Left ventricle myocardium inferior (tissue), 1 donor: ENCODE measurements around the gene SARNP. TPM values are rescaled to one million over a fixed set of nuclear protein-coding genes. Genes with fewer than 3 reads are reported as not detected.
A peak's percentile ranks its signal among the peaks of the same experiment; 100 is the strongest.

Source experiments
- DNase-seq: peaks from one replicate; pipeline ENCODE4 v3.0.0-alpha.2; 2020
- H3K27ac ChIP-seq: fragments of 200-600 bp; replicated peaks from 2 replicates; pipeline ENCODE4 v1.8.0; 2021
- H3K27me3 ChIP-seq: fragments of 200-600 bp; 2 replicates; pipeline ENCODE4 v1.8.0; 2021; ENCODE audit warnings: low read depth
- H3K36me3 ChIP-seq: fragments of 200-600 bp; 2 replicates; pipeline ENCODE4 v1.8.0; 2021
- H3K4me1 ChIP-seq: fragments of 200-600 bp; 2 replicates; pipeline ENCODE4 v1.8.0; 2021
- H3K4me3 ChIP-seq: fragments of 200-600 bp; 2 replicates; pipeline ENCODE4 v1.8.0; 2021; ENCODE audit warnings: mild to moderate bottlenecking, moderate library complexity
- H3K9me3 ChIP-seq: fragments of 200-600 bp; replicated peaks from 2 replicates; pipeline ENCODE4 v1.8.0; 2021
- intact Hi-C: fragments of 100-400 bp; cut with micrococcal nuclease; formaldehyde crosslinking; loops from one replicate; pipeline ENCODE4 v1.11.0; 2022
- total RNA-seq: library from RNA; stranded (reverse); fragmentation: NEBNext Ultra II Directional; extraction: Animal tissue kit (Norgen Biotek cat#: 25700); gene quantifications from one replicate; pipeline ENCODE4 v1.2.1, GENCODE V29; 2021
- TF ChIP-seq, protein P1 (sequence below): fragments of 200-600 bp; IDR thresholded peaks from 2 replicates; pipeline ENCODE4 v1.8.0; 2021; ENCODE audit warnings: antibody characterized with exemption, mild to moderate bottlenecking, borderline replicate concordance
- donor health status: DM: no; HTN: yes; CAD: no; lungs with severe emphysema.

Gene SARNP
- total RNA-seq, 1 donor from 2014 or later: 53.2 TPM

DNA sequence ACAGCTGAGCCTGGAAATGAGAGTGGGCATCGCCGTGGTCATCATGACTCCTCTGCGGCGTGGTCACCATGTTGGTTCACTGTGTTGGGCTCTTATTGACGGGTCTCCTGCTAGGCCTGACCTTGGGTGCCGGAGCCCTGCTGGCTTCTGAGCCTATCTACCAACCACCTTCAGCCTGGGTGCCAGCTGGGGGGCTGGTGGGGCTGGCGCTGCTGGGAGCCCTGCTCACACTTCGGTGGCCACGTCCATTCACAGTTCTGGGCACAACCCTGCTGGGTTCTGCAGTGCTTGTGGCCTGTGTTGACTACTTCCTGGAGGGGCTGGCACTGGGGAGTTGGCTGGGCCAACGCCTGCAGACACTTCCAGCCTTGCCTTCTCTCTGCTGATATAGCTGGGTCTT lies 15.5 kb upstream of the SARNP start:
- TF ChIP-seq, protein P1, sequence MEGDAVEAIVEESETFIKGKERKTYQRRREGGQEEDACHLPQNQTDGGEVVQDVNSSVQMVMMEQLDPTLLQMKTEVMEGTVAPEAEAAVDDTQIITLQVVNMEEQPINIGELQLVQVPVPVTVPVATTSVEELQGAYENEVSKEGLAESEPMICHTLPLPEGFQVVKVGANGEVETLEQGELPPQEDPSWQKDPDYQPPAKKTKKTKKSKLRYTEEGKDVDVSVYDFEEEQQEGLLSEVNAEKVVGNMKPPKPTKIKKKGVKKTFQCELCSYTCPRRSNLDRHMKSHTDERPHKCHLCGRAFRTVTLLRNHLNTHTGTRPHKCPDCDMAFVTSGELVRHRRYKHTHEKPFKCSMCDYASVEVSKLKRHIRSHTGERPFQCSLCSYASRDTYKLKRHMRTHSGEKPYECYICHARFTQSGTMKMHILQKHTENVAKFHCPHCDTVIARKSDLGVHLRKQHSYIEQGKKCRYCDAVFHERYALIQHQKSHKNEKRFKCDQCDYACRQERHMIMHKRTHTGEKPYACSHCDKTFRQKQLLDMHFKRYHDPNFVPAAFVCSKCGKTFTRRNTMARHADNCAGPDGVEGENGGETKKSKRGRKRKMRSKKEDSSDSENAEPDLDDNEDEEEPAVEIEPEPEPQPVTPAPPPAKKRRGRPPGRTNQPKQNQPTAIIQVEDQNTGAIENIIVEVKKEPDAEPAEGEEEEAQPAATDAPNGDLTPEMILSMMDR: no peak
- intact Hi-C loops: no loop called here
- no peaks in the 10 kb centered on the region for H3K36me3 ChIP-seq
- H3K4me3 ChIP-seq: no peak overlapping the region
- H3K27ac ChIP-seq: no peak overlapping the region
- DNase-seq: no peak
- no peaks in the 10 kb centered on the region for H3K9me3 ChIP-seq
- peaks cover 47% of the 10 kb centered on the region for H3K4me1 ChIP-seq
- no peaks in the 10 kb centered on the region for H3K27me3 ChIP-seq

DNA sequence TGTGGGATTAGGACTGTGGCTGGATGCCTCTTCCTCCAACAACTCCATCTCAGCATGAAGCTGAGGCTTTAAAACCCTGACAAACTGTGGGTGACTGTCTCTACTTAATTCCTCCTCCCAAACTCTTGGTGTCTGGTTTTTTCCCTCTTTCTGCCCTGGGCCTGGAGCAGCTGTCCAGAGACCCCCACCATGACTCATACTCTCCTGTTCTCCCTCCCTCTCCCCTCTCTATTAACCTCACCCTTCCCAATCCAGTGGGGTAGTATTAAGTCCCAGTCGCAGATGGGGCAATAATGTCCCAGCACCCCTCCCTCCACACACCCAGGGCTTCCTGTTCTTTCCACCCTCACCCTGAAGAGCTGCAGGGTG lies 13.9 kb upstream of the SARNP start:
- Histone ChIP-seq H3K27ac (peak overlapping the region; percentile 96), H3K36me3 (no peaks in the 10 kb centered on the region), H3K4me3 (peak overlapping the region; percentile 97), H3K27me3 (no peaks in the 10 kb centered on the region), H3K9me3 (no peaks in the 10 kb centered on the region), H3K4me1 (peaks cover 63% of the 10 kb centered on the region)
- TF ChIP-seq, protein P1: no peak
- no peak for DNase-seq
- intact Hi-C loops: no loop called here

DNA sequence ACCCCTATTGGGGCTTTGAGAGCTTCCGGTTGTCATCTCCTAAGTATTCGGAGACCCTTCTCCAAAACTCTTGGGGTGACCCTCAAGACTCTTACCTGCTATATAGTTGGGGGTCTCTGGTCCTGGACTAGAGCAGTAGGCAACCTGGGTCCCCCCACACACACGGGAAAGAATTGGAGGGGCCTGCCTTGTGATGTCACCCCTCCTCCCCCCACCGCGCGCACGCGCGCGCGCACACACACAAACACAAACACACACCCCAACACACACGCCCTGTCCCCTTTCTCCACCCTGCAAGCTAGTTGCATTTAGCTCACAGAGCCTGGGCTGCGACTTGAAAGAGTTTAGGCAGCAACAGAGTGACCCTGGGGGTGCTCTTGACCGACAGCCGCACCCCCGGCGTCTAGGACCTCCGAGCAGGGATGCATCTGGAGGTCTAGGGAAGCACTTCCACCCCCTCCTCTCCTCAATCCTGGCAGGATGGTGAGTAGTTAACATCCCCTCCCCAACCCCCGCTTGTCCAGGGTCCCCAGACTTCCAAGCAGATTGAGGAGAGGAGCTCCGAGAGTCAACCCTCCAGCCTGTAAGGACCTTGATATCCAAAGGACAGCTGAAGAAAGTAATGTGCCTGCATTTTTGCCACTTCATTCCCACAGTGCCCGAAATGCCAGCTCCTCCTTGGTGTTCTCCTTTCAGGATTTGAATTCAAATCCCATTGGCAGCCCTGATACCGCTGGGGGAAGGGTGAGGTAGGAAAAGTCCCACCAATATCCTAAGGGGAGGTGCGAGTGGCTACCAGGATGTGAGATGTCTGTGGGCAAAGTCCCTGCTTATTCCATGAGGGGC lies 13.3 kb upstream of the SARNP start:
- H3K4me1 ChIP-seq: peaks cover 69% of the 10 kb centered on the region
- H3K36me3 ChIP-seq: no peaks in the 10 kb centered on the region
- no peaks in the 10 kb centered on the region for H3K9me3 ChIP-seq
- H3K4me3 ChIP-seq: peak overlapping the region; percentile 97
- intact Hi-C loops: no loop called here
- TF ChIP-seq, protein P1: no peak
- peak overlapping the region; percentile 96 for H3K27ac ChIP-seq
- DNase-seq: peak; percentile 79
- no peaks in the 10 kb centered on the region for H3K27me3 ChIP-seq

DNA sequence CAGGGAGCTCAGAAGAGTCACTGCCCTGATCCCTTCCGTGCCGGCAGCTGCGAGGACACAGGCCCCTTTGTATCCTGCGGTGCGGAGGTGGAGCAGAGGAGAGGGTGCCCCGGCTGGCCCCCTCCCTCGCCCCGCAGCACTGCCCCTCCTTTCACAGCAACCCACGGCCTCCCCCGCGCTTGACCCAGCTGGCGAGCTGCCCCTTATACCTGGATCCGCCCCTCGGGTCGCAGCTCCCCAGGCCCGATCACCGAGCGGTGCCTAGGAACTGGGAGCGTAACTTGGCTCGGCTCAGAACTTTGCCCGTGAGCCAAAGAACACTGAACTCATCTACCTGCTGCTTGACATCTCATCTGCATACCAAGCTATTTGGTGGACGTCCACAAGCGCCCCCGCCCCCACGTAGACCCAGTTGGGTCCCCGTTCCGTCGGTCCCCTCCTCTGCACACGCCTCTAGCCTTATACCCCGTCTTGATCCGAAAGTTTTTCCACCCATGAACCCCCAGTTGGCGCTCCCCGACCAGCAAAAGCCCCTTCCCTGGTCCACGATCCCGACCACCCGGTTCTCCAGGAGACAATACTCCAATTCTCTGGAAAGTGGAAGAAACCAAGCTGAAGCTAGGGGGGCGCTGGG lies 12.6 kb upstream of the SARNP start:
- H3K36me3 ChIP-seq: no peaks in the 10 kb centered on the region
- DNase-seq: peak; percentile 57
- intact Hi-C loops: loop anchor here (10.0 kb wide), 1 partner anchor 105 kb away; the partner anchor contains the start of gene DGKA

DNA sequence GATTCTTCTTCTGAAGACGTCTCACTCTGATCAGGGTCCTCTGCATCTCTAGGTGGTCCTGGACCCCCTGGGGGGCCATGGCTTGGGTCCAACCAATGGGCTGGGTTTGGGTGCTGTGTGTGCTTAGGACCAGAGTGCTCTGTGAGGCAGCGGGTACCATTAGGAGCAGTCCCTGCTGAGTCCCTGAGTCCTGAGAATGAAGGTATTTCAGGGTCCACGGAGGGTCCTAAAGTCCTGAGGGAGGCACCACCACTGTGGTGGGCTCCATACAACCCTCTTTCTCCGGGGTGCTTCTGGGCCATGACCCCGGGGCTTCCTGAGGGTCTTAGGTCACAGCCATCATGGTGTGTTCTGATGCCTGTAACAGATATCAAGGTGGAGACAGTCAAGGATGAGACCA lies 10.8 kb upstream of the SARNP start:
- Histone ChIP-seq H3K4me3 (peak overlapping the region; percentile 97), H3K36me3 (peaks cover 8% of the 10 kb centered on the region), H3K9me3 (no peaks in the 10 kb centered on the region), H3K4me1 (peaks cover 88% of the 10 kb centered on the region), H3K27ac (peak overlapping the region; percentile 96), H3K27me3 (no peaks in the 10 kb centered on the region)
- TF ChIP-seq, protein P1: no peak
- no peak for DNase-seq
- intact Hi-C loops: loop anchor here (10.0 kb wide), 1 partner anchor 106 kb away; the partner anchor contains the start of gene DGKA

More for the DNA sequence above, 12.6 kb upstream of the SARNP start:
- Histone ChIP-seq H3K27ac (peak overlapping the region; percentile 96), H3K9me3 (no peaks in the 10 kb centered on the region), H3K4me1 (peaks cover 76% of the 10 kb centered on the region), H3K27me3 (no peaks in the 10 kb centered on the region), H3K4me3 (peak overlapping the region; percentile 97)
- TF ChIP-seq, protein P1: no peak
